ENCODE data around the gene MAMDC2.
A peak's percentile ranks its signal among the peaks of the same experiment; 100 is the strongest.

The MAMDC2 gene

DNA sequence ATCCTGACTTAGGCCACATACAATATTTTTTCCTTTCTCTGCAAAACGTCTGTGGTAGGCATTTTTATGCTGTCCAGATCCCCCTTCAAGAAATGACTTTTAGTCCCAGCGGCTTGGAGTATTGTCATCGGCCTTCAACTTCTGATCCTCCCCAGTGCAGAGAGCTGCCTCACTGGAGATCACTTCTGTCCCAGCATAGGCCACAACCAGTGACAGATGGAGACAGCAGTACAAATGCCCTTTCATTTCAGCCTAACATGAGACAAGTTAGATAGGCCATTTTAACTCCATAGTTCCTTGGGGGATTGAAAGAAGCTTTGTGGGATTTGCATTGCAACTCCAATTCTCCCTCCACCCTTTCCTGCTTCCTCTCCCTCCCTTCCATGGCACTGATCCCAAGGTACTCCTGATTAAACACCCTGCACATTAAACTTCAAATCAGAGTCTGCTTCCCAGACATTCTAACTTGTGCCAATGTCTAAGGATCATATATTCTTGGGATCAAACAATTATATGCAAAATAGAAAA is 3.2 kb upstream of the MAMDC2 start:
- DNase-seq: no peak

- no peak for DNase-seq
These were observed 1.0 kb upstream of the MAMDC2 start for GRCh38 chr9:70042461-70043215.

- no peak for DNase-seq
These were observed 363 bp upstream of the MAMDC2 start for GRCh38 chr9:70043285-70043684.

DNA sequence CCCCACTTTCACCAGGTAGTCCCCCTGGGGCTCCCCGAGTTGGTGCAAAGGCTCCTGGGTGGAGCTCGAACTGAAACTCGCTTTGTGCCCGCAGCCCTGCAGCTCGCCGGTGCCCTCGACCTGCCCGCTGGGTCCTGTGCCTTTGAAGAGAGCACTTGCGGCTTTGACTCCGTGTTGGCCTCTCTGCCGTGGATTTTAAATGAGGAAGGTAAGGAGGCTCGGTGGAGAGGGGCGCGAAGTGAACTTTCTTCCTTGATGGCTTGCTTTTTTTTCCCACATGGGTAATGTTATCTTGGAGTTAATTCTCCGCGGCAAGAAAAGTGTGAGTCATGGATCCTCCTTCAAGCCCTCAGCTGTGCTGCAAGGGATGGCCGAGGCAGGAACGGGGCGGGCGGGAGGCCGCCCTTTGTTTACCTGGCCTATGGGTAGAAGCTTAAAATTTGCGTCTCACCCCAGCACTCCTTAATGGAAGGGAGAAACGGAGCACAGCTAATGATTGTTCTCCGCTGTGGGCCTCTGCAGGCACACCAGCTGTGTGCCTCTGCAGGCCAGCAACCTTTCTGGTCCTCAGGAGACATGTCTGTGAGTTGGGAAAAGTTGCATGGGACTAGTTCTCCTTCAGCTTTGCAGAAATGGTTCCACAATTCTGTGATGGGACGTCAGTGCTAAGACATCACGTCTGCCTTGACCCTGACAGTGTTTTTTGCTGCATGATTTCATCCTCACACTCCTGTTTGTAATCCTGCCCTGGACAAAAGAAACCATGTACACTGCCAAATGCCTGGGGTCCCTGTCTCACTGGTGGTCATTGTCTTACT is 1.1 kb downstream of the MAMDC2 start:
- peak; percentile 37 for DNase-seq

DNA sequence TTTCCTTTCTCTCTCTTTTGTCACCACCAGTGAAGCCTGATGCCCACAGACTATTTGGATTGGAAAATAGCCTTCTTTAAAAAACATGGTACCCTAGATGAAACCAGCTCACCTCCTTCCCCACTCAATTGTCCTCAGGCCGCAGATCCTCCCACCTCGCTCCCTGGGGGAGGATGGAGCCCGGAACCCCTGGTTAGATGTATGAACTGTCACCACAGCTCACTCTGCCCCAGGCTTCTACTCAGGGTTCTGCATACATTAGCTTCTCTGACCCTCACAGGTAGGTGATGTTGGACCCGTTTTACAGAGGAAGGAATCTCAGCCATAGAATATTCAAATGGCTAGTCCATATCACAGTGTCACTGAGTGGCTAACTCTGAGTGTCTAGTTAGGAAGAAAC is 1.8 kb downstream of the MAMDC2 start:
- DNase-seq: no peak

DNA sequence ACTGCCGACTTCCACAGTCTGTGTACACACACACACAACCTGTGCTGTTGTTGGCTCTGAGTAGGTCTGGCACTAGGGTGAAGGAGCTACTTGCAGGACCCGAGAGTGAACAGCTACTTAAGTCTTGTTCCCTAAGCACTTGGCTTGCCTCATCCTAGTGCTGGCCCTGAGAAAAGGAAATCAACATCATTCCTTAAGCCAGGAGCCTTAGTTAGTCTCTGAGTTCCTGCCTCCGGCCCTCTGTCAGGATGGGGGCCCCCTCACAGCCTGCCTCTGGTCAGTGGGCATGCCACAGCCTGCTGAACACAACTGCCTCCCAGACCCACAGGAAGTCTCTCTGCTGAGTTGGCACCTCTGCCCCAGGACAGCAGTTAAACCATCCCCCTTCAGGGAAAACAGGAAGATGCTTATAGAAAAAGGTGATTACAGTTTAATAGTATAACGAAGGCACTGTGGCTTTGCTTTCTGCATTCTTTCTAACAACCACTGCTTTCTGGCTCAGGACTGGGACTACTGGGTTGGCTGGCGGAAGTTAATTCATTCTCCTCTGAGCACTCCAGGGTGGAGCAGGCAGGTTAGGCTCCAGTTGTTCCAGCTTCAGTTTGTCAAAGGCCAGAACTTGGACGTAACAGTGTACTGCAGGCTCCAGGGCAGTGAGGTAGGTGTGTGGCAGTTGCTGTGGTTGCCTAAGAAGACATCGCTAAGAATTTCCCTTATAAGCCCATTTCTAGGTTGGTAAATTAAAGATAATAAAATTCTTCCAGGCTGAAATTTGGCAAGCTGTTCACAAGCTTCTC is 2.8 kb downstream of the MAMDC2 start:
- DNase-seq: peak; percentile 46

DNA sequence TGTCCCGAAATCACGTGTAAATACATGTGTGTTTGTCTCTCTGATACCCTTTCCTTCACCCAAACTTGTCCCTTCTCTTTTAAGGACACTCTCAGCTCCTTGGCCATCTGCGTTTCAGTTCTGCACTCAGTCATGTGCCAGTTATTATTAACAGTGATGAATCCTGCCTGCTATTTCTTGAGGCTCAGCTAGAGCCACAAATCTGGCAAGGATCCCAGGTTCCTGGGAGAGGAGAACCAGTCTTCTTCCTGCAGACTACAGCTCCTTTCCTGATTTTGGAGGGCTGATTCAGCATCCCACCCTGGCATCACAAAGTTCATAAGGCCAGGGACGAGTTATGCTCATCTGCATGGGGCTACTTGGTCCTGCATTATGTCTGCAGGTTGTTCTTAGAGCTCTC is 5.6 kb downstream of the MAMDC2 start:
- DNase-seq: no peak

DNA sequence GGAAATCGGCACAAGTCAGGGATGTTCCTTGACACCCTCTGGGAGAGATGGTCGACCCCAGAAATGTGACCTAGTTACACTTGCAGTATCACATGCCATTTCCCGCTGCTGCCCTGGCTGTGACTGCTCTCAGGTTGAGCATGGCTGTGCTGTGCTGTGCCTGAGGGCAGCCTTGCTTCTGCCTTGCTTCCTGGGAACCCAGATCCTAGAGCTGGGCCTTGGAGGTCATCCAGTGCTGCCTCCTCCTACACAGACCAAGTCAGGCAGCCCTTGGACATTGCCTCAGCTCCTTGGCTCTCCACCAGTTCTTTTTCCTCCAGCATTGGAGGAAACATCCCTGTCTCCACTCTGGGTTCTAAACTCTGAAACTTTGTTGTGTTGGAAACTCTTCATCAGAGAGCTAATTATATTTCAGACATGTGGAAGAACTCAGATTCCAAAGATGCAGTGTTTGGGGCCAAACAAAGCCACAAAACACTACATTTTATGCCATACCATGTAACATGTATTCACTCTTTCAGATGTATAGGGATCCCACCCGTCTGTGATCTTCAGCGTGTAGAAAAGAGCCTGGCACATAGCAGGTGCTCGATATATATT is 6.1 kb downstream of the MAMDC2 start:
- peak; percentile 54 for DNase-seq

DNA sequence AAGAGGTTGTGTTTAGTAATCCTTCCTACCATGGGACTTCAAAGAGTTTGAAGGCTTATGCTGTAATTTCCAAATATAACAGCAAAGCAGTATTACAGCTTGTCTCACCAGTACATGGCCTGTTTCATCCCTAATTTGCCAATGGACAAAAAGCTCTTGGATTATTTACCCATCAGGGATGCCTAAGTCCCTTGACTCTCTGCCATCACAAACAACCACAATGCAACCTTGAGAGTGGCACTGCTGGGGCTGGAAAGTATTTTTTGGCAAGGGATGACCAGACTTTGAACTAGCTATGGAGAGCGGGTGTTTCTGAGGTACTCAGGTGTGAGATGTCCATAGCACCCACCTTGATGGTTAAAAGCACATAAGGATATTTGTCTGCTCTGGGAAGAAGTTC is 9.1 kb downstream of the MAMDC2 start:
- no peak for DNase-seq

- no peak for DNase-seq
These were observed 10.2 kb downstream of the MAMDC2 start for GRCh38 chr9:70053864-70054263.

GRCh38 chr9:70054521-70054920 is 10.9 kb downstream of the MAMDC2 start:
- DNase-seq: no peak

- DNase-seq: no peak
These were observed 12.0 kb downstream of the MAMDC2 start for GRCh38 chr9:70055406-70056210.

- DNase-seq: no peak
These were observed 12.7 kb downstream of the MAMDC2 start for GRCh38 chr9:70056211-70056944.

DNA sequence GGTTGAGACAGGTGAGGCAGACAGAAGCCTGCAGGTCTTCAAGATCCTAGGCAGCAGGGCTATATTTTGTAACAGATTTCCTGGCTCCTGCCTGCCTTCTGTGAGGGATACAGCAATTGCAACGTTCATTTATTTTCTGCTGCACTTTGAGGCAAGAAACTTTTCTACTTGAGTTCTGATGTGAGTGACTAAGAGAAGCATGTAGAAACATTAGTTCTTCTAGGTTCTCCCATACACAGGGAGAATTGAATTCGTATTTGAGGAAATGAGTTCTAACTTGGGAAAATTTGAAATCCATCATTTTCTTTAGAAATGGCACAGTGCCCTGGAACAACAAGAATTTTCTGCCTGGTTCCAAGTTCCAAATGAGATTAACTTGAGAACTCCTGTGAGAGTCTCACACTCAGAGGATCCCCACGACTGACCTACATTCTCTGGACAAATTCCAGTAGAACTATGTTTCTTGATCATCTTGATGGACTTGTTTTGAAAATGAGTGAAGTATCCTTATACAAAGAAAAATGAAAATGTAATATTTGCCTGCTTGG is 15.0 kb downstream of the MAMDC2 start:
- DNase-seq: no peak

DNA sequence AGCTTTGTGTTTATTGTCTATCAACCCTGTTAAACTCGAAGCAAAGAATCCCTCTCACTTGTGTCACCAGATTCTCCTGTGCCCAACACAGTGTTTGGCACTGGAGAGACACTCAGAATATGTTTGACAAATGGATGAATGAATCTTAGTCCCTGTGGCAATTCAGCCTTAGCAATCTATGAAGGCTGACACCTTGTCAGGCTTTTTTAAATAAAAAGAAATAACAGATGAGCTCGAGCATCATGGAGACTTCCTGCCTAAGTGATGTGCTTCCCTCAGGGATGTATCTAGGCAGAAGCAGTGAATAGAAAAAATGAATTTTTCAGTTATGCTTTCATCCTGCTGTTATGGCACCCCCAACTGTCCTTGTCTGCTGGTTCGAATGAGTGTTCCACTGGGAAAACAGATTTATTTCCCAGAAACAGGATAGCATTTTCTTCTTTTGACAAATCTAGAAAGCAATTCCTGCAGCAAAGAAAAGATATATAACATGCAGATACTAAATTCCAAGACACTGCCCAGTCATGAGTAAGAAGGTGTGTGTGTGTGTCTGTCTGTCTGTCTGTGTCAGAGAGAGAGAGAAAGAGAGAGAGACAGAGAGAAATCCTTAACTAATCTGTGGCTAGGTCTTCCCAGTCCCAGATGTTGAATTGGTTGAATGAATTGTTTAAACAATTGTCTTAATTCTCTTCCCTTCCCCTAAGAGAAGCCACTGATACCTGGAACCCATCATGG is 16.7 kb downstream of the MAMDC2 start:
- no peak for DNase-seq

- no peak for DNase-seq
These were observed 17.3 kb downstream of the MAMDC2 start for GRCh38 chr9:70060883-70061507.

GRCh38 chr9:70061776-70062175 is 18.1 kb downstream of the MAMDC2 start:
- DNase-seq: no peak

DNA sequence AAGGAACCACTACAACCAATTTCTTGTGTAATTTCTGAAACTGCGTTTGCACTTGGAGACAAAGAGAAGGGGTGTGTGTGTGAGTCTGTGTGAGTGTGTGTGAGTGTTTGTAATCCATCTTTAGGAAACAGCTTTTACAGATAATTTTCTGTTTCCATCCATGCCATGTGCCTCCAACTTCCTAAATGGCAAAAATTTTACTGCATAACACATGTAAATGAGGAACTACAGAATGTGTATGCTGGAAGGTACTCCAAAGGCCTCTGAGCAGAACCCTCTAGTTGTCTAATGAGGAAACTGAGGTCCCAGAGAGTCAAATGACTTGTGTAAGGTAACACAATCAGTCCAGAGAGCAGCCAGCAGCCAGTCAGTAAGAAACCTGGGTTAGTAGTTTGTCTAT is 20.8 kb downstream of the MAMDC2 start:
- DNase-seq: no peak

GRCh38 chr9:70065572-70065971 is 21.9 kb downstream of the MAMDC2 start:
- no peak for DNase-seq

- no peak for DNase-seq
These were observed 22.8 kb downstream of the MAMDC2 start for GRCh38 chr9:70066418-70066817.

Data from right hindlimb (tissue), 1 donor.